Ureter (tissue), 1 donor: ENCODE data around the gene KIAA1217. TPM values are rescaled to one million over a fixed set of nuclear protein-coding genes. Genes with fewer than 3 reads are reported as not detected.

Source experiments
- DNase-seq: peaks from one replicate; pipeline ENCODE4 v3.0.0-alpha.2; 2020; ENCODE audit warnings: low spot score
- total RNA-seq: library from RNA; stranded (reverse); gene quantifications from one replicate; pipeline ENCODE4 v1.2.4, GENCODE V29; 2023
- donor health status: DM: yes; HTN: yes; CAD: no.

Gene KIAA1217
- total RNA-seq, 1 donor from 2014 or later, result 108 TPM

- no peak for DNase-seq
Observed at GRCh38 chr10:24589265-24589664, 380.3 kb downstream of the KIAA1217 start.

GRCh38 chr10:24590697-24591457 lies 381.9 kb downstream of the KIAA1217 start:
- DNase-seq, result no peak

- no peak for DNase-seq
Observed at GRCh38 chr10:24596217-24596930, 387.4 kb downstream of the KIAA1217 start.

- DNase-seq, result no peak
Observed at GRCh38 chr10:24597426-24597825, 388.5 kb downstream of the KIAA1217 start.
